Measurements from ENCODE around the gene TNKS1BP1.

The TNKS1BP1 gene

DNA sequence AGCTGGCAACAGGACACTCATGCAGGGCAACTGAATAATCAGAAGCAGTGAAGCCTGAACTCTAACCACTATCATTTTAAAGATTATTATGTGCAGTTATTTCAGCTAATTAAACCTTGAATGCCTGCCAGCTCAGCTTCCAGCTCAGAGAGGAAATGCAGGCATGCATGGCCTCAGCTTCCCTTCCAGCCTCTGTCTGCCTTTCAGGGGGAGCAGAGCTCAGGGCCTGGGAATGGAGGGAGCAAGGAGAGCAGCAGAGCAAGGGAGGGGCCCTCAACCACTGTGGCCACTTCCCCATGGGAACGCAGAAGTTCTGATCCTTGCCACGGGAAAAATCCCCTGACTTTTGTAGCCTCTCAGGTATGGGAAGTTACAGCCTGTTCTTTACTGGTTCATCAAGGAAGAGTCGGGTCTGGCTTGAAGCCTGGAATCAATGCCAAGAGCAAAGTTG is 55.2 kb downstream of the TNKS1BP1 start:
- no peaks in the 10 kb centered on the region for H3K27me3 ChIP-seq (ENCODE audit: insufficient read depth, low read depth)
- no peaks in the 10 kb centered on the region for H4K20me1 ChIP-seq (ENCODE audit: insufficient read depth)
- H2AFZ ChIP-seq (ENCODE audit: low read depth), result no peak overlapping the region
- TF ChIP-seq, protein P1, sequence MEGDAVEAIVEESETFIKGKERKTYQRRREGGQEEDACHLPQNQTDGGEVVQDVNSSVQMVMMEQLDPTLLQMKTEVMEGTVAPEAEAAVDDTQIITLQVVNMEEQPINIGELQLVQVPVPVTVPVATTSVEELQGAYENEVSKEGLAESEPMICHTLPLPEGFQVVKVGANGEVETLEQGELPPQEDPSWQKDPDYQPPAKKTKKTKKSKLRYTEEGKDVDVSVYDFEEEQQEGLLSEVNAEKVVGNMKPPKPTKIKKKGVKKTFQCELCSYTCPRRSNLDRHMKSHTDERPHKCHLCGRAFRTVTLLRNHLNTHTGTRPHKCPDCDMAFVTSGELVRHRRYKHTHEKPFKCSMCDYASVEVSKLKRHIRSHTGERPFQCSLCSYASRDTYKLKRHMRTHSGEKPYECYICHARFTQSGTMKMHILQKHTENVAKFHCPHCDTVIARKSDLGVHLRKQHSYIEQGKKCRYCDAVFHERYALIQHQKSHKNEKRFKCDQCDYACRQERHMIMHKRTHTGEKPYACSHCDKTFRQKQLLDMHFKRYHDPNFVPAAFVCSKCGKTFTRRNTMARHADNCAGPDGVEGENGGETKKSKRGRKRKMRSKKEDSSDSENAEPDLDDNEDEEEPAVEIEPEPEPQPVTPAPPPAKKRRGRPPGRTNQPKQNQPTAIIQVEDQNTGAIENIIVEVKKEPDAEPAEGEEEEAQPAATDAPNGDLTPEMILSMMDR (conservative IDR thresholded peaks at IDR 0.05; ENCODE audit: low read depth, low read length), result no peak
- no peak overlapping the region for H3K9ac ChIP-seq
- H3K36me3 ChIP-seq (ENCODE audit: insufficient read depth), result no peaks in the 10 kb centered on the region
- H3K4me3 ChIP-seq (IDR thresholded peaks at IDR 0.05; ENCODE audit: insufficient read depth, low read depth, low read length), result no peak overlapping the region
- H3K4me2 ChIP-seq, result no peak overlapping the region
- no peaks in the 10 kb centered on the region for H3K79me2 ChIP-seq (ENCODE audit: insufficient read depth, low read depth)
- no peaks in the 10 kb centered on the region for H3K4me1 ChIP-seq (ENCODE audit: low read depth, poor library complexity, severe bottlenecking)
- no peak overlapping the region for H3K27ac ChIP-seq

DNA sequence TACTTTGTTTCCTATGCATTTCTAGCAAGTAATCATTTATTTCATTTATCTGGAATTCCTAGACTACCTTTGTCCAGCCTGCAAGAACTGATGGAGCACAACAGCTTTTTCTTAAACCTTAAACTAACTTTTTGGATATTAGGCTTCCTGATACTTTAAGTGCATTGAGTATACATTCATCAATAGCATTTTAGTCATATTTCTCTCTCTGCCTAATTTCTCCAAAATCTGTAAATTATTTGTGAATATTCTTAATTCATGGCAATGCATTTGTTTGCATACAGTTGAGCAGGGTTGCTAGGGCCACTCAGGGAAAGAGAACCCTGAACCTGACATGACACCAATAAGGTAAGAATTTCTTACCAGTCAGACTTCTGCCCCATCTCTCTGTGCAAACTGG is 58.6 kb downstream of the TNKS1BP1 start:
- Histone ChIP-seq H3K9ac (no peak overlapping the region), H3K27ac (no peak overlapping the region), H3K27me3 (ENCODE audit: insufficient read depth, low read depth) (no peaks in the 10 kb centered on the region), H4K20me1 (ENCODE audit: insufficient read depth) (no peaks in the 10 kb centered on the region), H2AFZ (ENCODE audit: low read depth) (no peak overlapping the region), H3K4me1 (ENCODE audit: low read depth, poor library complexity, severe bottlenecking) (no peaks in the 10 kb centered on the region), H3K4me3 (IDR thresholded peaks at IDR 0.05; ENCODE audit: insufficient read depth, low read depth, low read length) (no peak overlapping the region), H3K4me2 (no peak overlapping the region), H3K79me2 (ENCODE audit: insufficient read depth, low read depth) (no peaks in the 10 kb centered on the region), H3K36me3 (ENCODE audit: insufficient read depth) (no peaks in the 10 kb centered on the region)
- TF ChIP-seq, protein P1 (conservative IDR thresholded peaks at IDR 0.05; ENCODE audit: low read depth, low read length), result no peak

DNA sequence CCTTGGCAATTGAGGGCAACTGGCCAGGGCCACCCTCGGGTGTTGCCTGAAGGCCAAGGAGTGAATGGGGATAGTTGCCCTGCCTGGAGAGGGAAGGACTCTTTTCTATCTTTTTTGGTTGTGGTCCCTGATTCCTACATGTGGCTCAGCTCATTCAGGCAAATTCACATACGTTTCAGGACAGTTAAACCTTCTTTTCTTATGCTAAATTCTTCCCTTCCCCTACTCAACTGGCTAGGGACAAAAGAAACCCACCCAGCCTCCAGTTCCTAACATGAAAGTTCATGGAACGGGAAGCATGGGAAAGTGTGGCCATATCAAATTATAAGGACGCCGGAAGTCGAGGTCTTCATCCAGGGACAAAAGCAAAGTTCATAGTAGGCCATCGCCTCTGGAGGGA is 61.4 kb downstream of the TNKS1BP1 start:
- H2AFZ ChIP-seq (ENCODE audit: low read depth), result no peak overlapping the region

DNA sequence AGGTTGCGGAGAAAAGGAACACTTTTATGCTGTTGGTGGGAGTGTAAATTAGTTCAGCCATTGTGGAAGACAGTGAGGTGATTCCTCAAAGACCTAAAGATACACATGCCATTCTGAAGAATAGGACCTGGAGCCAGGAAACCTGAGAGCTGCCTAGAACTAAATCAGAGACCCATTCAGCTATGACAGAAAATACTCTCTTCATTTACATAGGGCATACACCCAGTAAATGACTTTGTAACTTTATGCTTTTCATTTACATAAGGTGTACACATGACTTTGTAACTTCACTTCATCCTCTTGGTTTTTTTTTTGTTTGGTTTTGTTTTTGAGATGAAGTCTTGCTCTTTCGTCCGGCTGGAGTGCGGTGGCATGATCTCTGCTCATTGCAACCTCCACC is 62.6 kb downstream of the TNKS1BP1 start:
- Histone ChIP-seq H3K4me3 (IDR thresholded peaks at IDR 0.05; ENCODE audit: insufficient read depth, low read depth, low read length) (no peak overlapping the region), H4K20me1 (ENCODE audit: insufficient read depth) (no peaks in the 10 kb centered on the region), H3K27me3 (ENCODE audit: insufficient read depth, low read depth) (no peaks in the 10 kb centered on the region), H3K79me2 (ENCODE audit: insufficient read depth, low read depth) (no peaks in the 10 kb centered on the region), H3K9ac (no peak overlapping the region), H3K4me1 (ENCODE audit: low read depth, poor library complexity, severe bottlenecking) (no peaks in the 10 kb centered on the region), H2AFZ (ENCODE audit: low read depth) (no peak overlapping the region), H3K36me3 (ENCODE audit: insufficient read depth) (no peaks in the 10 kb centered on the region), H3K27ac (no peak overlapping the region), H3K4me2 (no peak overlapping the region)
- TF ChIP-seq, protein P1 (conservative IDR thresholded peaks at IDR 0.05; ENCODE audit: low read depth, low read length), result no peak

More for the DNA sequence above, 61.4 kb downstream of the TNKS1BP1 start:
- Histone ChIP-seq H3K4me2 (no peak overlapping the region), H3K27me3 (ENCODE audit: insufficient read depth, low read depth) (no peaks in the 10 kb centered on the region), H3K4me1 (ENCODE audit: low read depth, poor library complexity, severe bottlenecking) (no peaks in the 10 kb centered on the region), H3K9ac (no peak overlapping the region), H4K20me1 (ENCODE audit: insufficient read depth) (no peaks in the 10 kb centered on the region), H3K27ac (no peak overlapping the region), H3K36me3 (ENCODE audit: insufficient read depth) (no peaks in the 10 kb centered on the region), H3K79me2 (ENCODE audit: insufficient read depth, low read depth) (no peaks in the 10 kb centered on the region), H3K4me3 (IDR thresholded peaks at IDR 0.05; ENCODE audit: insufficient read depth, low read depth, low read length) (no peak overlapping the region)
- TF ChIP-seq, protein P1 (conservative IDR thresholded peaks at IDR 0.05; ENCODE audit: low read depth, low read length), result no peak
